ENCODE measurements around the gene LRRIQ1. TPM values are rescaled to one million over a fixed set of nuclear protein-coding genes. Genes with fewer than 3 reads are reported as not detected.

Gene LRRIQ1
- total and polyA plus RNA-seq, 2 of the 8 experiments (the other 6 are each of a cell fraction or from before 2014, with no cell fraction given): 0.24 to 0.76 TPM

DNA sequence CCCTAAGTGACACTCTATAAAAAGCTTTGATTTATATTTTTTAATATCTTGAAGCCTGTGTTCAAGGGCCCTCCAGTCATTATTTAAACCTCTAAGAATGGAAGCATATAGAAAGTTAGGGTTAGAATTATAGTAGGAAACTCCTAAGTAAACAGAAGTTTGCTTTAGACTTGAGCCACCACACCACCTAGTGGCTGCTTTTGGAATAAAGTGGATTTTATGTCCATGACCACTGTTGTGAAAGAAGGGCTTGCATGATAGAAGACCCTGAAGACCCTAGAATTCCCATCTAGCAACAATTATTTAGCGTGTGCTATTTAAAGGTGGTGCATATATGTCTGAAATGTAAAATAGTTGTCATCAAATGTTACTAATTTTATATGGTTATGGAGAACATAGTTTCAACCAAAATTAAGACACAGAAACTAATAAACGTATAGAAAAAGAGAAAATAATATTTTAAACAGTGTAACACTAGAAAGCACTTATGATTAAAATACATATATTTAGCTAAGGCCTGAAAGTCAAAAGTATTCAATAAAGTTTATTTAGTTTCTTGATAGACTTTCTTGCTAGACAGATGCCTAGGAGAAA is 21.3 kb downstream of the LRRIQ1 start:
- Histone ChIP-seq H3K9ac (replicated peaks in 1 of 4; ENCODE audit: extremely low read depth in 1 of 4, low read depth in 3 of 4, low read length in 3 of 4) (no peak overlapping the region), H2BK12ac (ENCODE audit: low read depth, low read length) (no peak overlapping the region), H3K23me2 (ENCODE audit: low read depth, low read length) (no peaks in the 10 kb centered on the region), H3K27me3 (replicated peaks in 1 of 4; ENCODE audit: control insufficient read depth in 3 of 4, extremely low read depth in 1 of 4, insufficient read depth in 3 of 4, low read length in 3 of 4) (no peaks in the 10 kb centered on the region), H3K4ac (replicated peaks; ENCODE audit: insufficient read length, low read depth, low read length) (no peak overlapping the region), H3K27ac (ENCODE audit: low read depth, low read length) (no peak overlapping the region), H2AK5ac (ENCODE audit: low read depth, low read length) (no peak overlapping the region), H2BK20ac (ENCODE audit: low read length) (no peak overlapping the region), H4K8ac (ENCODE audit: extremely low read depth, insufficient read depth, low read length) (no peak overlapping the region), H3K18ac (ENCODE audit: extremely low read depth, low read length) (no peak overlapping the region), H2AFZ (ENCODE audit: low read length) (no peak overlapping the region), H3K56ac (replicated peaks; ENCODE audit: insufficient read length, low read depth, low read length) (no peak overlapping the region), H3K79me1 (ENCODE audit: low read depth, low read length) (no peaks in the 10 kb centered on the region), H3K79me2 (ENCODE audit: control insufficient read depth in 1 of 2, insufficient read depth in 2 of 2, low read length in 2 of 2) (no peaks in the 10 kb centered on the region), H2BK5ac (ENCODE audit: low read depth, low read length) (no peak overlapping the region), H3K4me2 (ENCODE audit: insufficient read depth in 1 of 2, low read depth in 2 of 2, low read length in 2 of 2) (no peak overlapping the region), H4K91ac (replicated peaks; ENCODE audit: insufficient read length, low read length) (no peak overlapping the region), H2BK15ac (ENCODE audit: low read length) (no peak overlapping the region), H3K4me1 (replicated peaks in 1 of 4; ENCODE audit: control insufficient read depth in 3 of 4, insufficient read depth in 4 of 4, low read length in 3 of 4) (no peaks in the 10 kb centered on the region), H4K20me1 (replicated peaks in 1 of 2; ENCODE audit: control insufficient read depth in 1 of 2, insufficient read depth in 2 of 2, low read length in 2 of 2) (no peaks in the 10 kb centered on the region), H3K9me3 (ENCODE audit: insufficient read depth in 2 of 2, low read depth in 1 of 2, low read length in 1 of 2) (no peaks in the 10 kb centered on the region), H3K36me3 (ENCODE audit: control insufficient read depth in 2 of 4, insufficient read depth in 4 of 4, low read length in 3 of 4) (no peaks in the 10 kb centered on the region), H3K14ac (ENCODE audit: insufficient read length) (no peak overlapping the region), H3K4me3 (ENCODE audit: extremely low read depth in 1 of 4, insufficient read depth in 2 of 4, low read depth in 3 of 4, low read length in 4 of 4) (no peak overlapping the region), H2BK120ac (replicated peaks; ENCODE audit: low read depth, low read length) (no peak overlapping the region), H4K5ac (ENCODE audit: insufficient read length, low read depth, low read length) (no peak overlapping the region), H3K23ac (ENCODE audit: insufficient read length) (no peak overlapping the region)
- TF ChIP-seq HDAC2 (IDR thresholded peaks at IDR 0.05; ENCODE audit: borderline replicate concordance in 1 of 2, low read depth in 2 of 2, low read length in 2 of 2): no peak
- no peak for TF ChIP-seq ZNF274 (IDR thresholded peaks at IDR 0.05; ENCODE audit: borderline replicate concordance, extremely low read depth, low read length)
- peak; percentile 59 for TF ChIP-seq CEBPB (IDR thresholded peaks at IDR 0.05; ENCODE audit: low read depth, low read length)
- TF ChIP-seq RAD21 (IDR thresholded peaks at IDR 0.05 in 1 of 2, conservative IDR thresholded peaks at IDR 0.05 in 1 of 2; ENCODE audit: low read depth in 2 of 2, low read length in 2 of 2): peak; percentile 77
- no peak for TF ChIP-seq BRCA1 (IDR thresholded peaks at IDR 0.05; ENCODE audit: low read depth, low read length)
- TF ChIP-seq, protein P1, sequence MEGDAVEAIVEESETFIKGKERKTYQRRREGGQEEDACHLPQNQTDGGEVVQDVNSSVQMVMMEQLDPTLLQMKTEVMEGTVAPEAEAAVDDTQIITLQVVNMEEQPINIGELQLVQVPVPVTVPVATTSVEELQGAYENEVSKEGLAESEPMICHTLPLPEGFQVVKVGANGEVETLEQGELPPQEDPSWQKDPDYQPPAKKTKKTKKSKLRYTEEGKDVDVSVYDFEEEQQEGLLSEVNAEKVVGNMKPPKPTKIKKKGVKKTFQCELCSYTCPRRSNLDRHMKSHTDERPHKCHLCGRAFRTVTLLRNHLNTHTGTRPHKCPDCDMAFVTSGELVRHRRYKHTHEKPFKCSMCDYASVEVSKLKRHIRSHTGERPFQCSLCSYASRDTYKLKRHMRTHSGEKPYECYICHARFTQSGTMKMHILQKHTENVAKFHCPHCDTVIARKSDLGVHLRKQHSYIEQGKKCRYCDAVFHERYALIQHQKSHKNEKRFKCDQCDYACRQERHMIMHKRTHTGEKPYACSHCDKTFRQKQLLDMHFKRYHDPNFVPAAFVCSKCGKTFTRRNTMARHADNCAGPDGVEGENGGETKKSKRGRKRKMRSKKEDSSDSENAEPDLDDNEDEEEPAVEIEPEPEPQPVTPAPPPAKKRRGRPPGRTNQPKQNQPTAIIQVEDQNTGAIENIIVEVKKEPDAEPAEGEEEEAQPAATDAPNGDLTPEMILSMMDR (IDR thresholded peaks at IDR 0.05; ENCODE audit: control extremely low read depth in 1 of 3, insufficient read depth in 1 of 3, low read depth in 1 of 3, low read length in 3 of 3): peak in 2 of 3 experiments; percentile 54 to 58; a peak in 3 of 4 replicates
- FAIRE-seq: peak; percentile 19
- WGBS, 2 experiments (ENCODE audit: extremely low coverage in 1 of 2, insufficient coverage in 1 of 2, insufficient read length in 1 of 2, insufficient replicate concordance in 2 of 2, low coverage in 1 of 2, low lambda C conversion rate in 2 of 2, missing lambda C conversion rate in 1 of 2): 51% methylated on average over 2 of the region's 2 CpGs; no CpG with 5 or more reads in 1 of the 2 experiments
- DNase-seq (ENCODE audit: low read depth in 1 of 2, low spot score in 2 of 2): peak in 1 of 2 experiments; percentile 60
- ChIA-PET CTCF (ENCODE audit: partially characterized antibody) (interaction anchor here (0.6 to 6.5 kb wide), 37 partner anchors 8 to 828 kb away, joined by 3 to 61 read pairs (median 3); partner anchors contain the start of genes LRRIQ1, SLC6A15 and TSPAN19), POLR2A (ENCODE audit: partially characterized antibody) (interaction anchor here (0.6 kb wide), 1 partner anchor 20 kb away, joined by 3 read pairs; no protein-coding TSS in a partner anchor)

Data from H1 (cell line).